HG03521 (cell line): Measurements from ENCODE around the gene PXDN.
"Not testable (repeated sequence)": the region's sequence is repeated elsewhere in the genome, so short reads cannot be mapped to it uniquely, and the experiment has no call there.

ENCODE experiments used
- ATAC-seq: cut with Tn5 transposase; IDR thresholded peaks from one replicate; pipeline ENCODE4 v1.9.1; 2021; ENCODE audit warnings: mild to moderate bottlenecking, moderate library complexity; ENCODE audit not compliant: unreplicated experiment

The PXDN gene

GRCh38 chr2:1775511-1776035, 31.3 kb upstream of the PXDN start:
- no peak for ATAC-seq

GRCh38 chr2:1774929-1775328, 30.6 kb upstream of the PXDN start:
- ATAC-seq = no peak

- ATAC-seq = no peak
Measured at GRCh38 chr2:1773883-1774282, 29.6 kb upstream of the PXDN start.

- no peak for ATAC-seq
Measured at GRCh38 chr2:1772471-1773267, 28.4 kb upstream of the PXDN start.

- ATAC-seq = no peak
Measured at GRCh38 chr2:1771626-1772280, 27.4 kb upstream of the PXDN start.

GRCh38 chr2:1770566-1771380, 26.5 kb upstream of the PXDN start:
- no peak for ATAC-seq

- ATAC-seq = no peak
Measured at GRCh38 chr2:1769703-1770422, 25.5 kb upstream of the PXDN start.

GRCh38 chr2:1767939-1768691, 23.8 kb upstream of the PXDN start:
- no peak for ATAC-seq

- ATAC-seq = no peak
Measured at GRCh38 chr2:1766851-1767811, 22.8 kb upstream of the PXDN start.

GRCh38 chr2:1766425-1766824, 22.1 kb upstream of the PXDN start:
- no peak for ATAC-seq

GRCh38 chr2:1765201-1765600, 20.9 kb upstream of the PXDN start:
- ATAC-seq = not testable (repeated sequence)

- ATAC-seq = no peak
Measured at GRCh38 chr2:1759611-1759930, 15.3 kb upstream of the PXDN start.

- ATAC-seq = no peak
Measured at GRCh38 chr2:1758774-1759610, 14.7 kb upstream of the PXDN start.

- no peak for ATAC-seq
Measured at GRCh38 chr2:1758171-1758570, 13.9 kb upstream of the PXDN start.

- ATAC-seq = no peak
Measured at GRCh38 chr2:1757567-1757966, 13.3 kb upstream of the PXDN start.

GRCh38 chr2:1757146-1757545, 12.8 kb upstream of the PXDN start:
- ATAC-seq = not testable (repeated sequence)

- ATAC-seq = no peak
Measured at GRCh38 chr2:1756456-1756855, 12.1 kb upstream of the PXDN start.
